Measurements from ENCODE around the gene HOXC5.

- no peak for TF ChIP-seq CTCF (IDR thresholded peaks at IDR 0.05; ENCODE audit: insufficient read depth, low read depth, low read length)
- TF ChIP-seq EZH2 (IDR thresholded peaks at IDR 0.05; ENCODE audit: insufficient read depth, low read length) = peak; percentile 99
Observed at GRCh38 chr12:54009171-54010052, 23.4 kb upstream of the HOXC5 start.
